CD14-positive monocyte (primary cell): Measurements from ENCODE around the gene HOXB4. TPM values are rescaled to one million over a fixed set of nuclear protein-coding genes. Genes with fewer than 3 reads are reported as not detected.

Experiments
- DNase-seq, 3 donors: peaks; one replicate each; pipeline ENCODE4 v3.0.0-alpha.2; 2011 to 2022
- H2AFZ ChIP-seq: 2 replicates; pipeline ENCODE4 v1.6.0; 2012; ENCODE audit warnings: mild to moderate bottlenecking, low read depth, low read length, inconsistent platforms; ENCODE audit not compliant: insufficient read depth, poor library complexity, severe bottlenecking
- H3K27ac ChIP-seq, 2 donors: 1 replicate in 1 of 2; 2 replicates in 1 of 2; pipeline ENCODE4 v1.5.1; 2012 to 2013; ENCODE audit warnings: low read length in 2 of 2, control low read depth in 1 of 2, inconsistent platforms in 1 of 2, low read depth in 1 of 2, mild to moderate bottlenecking in 1 of 2
- H3K27me3 ChIP-seq, 2 donors: one replicate each; pipeline versions ENCODE4 v1.6.0 to v1.6.1; 2011 to 2013; ENCODE audit warnings: low read length in 2 of 2; ENCODE audit not compliant: control insufficient read depth in 2 of 2, insufficient read depth in 2 of 2
- H3K36me3 ChIP-seq, 2 donors: replicated peaks in 1 of 2; 1 replicate in 1 of 2; 2 replicates in 1 of 2; pipeline versions ENCODE4 v1.5.1 to v1.6.1; 2012 to 2013; ENCODE audit warnings: low read length in 2 of 2, control low read depth in 1 of 2, inconsistent platforms in 1 of 2, mild to moderate bottlenecking in 1 of 2; ENCODE audit not compliant: insufficient read depth in 2 of 2, control insufficient read depth in 1 of 2
- H3K4me1 ChIP-seq, 2 donors: 1 replicate in 1 of 2; 2 replicates in 1 of 2; pipeline versions ENCODE4 v1.5.1 to v1.6.1; 2012 to 2013; ENCODE audit warnings: low read length in 2 of 2, control low read depth in 1 of 2, inconsistent platforms in 1 of 2, mild to moderate bottlenecking in 1 of 2, moderate library complexity in 1 of 2; ENCODE audit not compliant: insufficient read depth in 2 of 2, control insufficient read depth in 1 of 2
- H3K4me2 ChIP-seq: replicated peaks from 2 replicates; pipeline ENCODE3; 2012; ENCODE audit warnings: low read length, moderate library complexity, mild to moderate bottlenecking; ENCODE audit not compliant: poor library complexity, severe bottlenecking; ENCODE audit errors: extremely low read depth
- H3K4me3 ChIP-seq, 3 experiments: fragments of 200-600 bp in 1 of 3; sonication (generic) in 1 of 3; replicated peaks in 1 of 3; 1 replicate in 2 of 3; 2 replicates in 1 of 3; pipeline ENCODE4 v1.5.1; 2011 to 2013; ENCODE audit warnings: low read length in 3 of 3, mild to moderate bottlenecking in 3 of 3, control low read depth in 2 of 3, low read depth in 2 of 3, inconsistent platforms in 1 of 3, moderate library complexity in 1 of 3
- H3K79me2 ChIP-seq: 2 replicates; pipeline ENCODE4 v1.6.0; 2012; ENCODE audit warnings: mild to moderate bottlenecking, control low read depth, inconsistent platforms, low read length, moderate library complexity; ENCODE audit not compliant: insufficient read depth
- H3K9ac ChIP-seq: 2 replicates; pipeline ENCODE4 v1.6.0; 2017; ENCODE audit warnings: low read length, mild to moderate bottlenecking; ENCODE audit not compliant: insufficient read depth, poor library complexity, severe bottlenecking
- H3K9me3 ChIP-seq, 2 donors: replicated peaks in 1 of 2; 1 replicate in 1 of 2; 2 replicates in 1 of 2; pipeline versions ENCODE4 v1.5.1 to v1.6.1; 2012 to 2013; ENCODE audit warnings: low read length in 2 of 2, control low read depth in 1 of 2; ENCODE audit not compliant: control insufficient read depth in 1 of 2, insufficient read depth in 1 of 2
- H4K20me1 ChIP-seq: 2 replicates; pipeline ENCODE4 v1.6.0; 2012; ENCODE audit warnings: mild to moderate bottlenecking, low read length, control low read depth, moderate library complexity; ENCODE audit not compliant: insufficient read depth
- H3K27ac Mint-ChIP-seq, 7 donors: one replicate each; pipeline ENCODE4 v1.8.0; 2020; ENCODE audit warnings: mild to moderate bottlenecking in 7 of 7, mixed read lengths in 7 of 7, moderate library complexity in 6 of 7, inconsistent platforms in 2 of 7
- H3K27me3 Mint-ChIP-seq, 3 donors: one replicate each; pipeline ENCODE4 v1.8.0; 2021 to 2022; ENCODE audit warnings: low read depth in 3 of 3, mild to moderate bottlenecking in 3 of 3, mixed read lengths in 3 of 3, moderate library complexity in 3 of 3, inconsistent platforms in 1 of 3
- H3K36me3 Mint-ChIP-seq, 2 donors: one replicate each; pipeline ENCODE4 v1.8.0; 2020; ENCODE audit warnings: mixed read lengths in 2 of 2, inconsistent platforms in 1 of 2, mild to moderate bottlenecking in 1 of 2
- H3K4me1 Mint-ChIP-seq: one replicate; pipeline ENCODE4 v1.8.0; 2020; ENCODE audit warnings: mild to moderate bottlenecking, mixed read lengths
- H3K4me3 Mint-ChIP-seq, 2 donors: one replicate each; pipeline ENCODE4 v1.8.0; 2020; ENCODE audit warnings: mild to moderate bottlenecking in 2 of 2, mixed read lengths in 2 of 2, moderate library complexity in 1 of 2
- H3K9me3 Mint-ChIP-seq, 7 donors: one replicate each; pipeline ENCODE4 v1.8.0; 2020 to 2022; ENCODE audit warnings: mixed read lengths in 7 of 7, mild to moderate bottlenecking in 6 of 7, moderate library complexity in 6 of 7, inconsistent platforms in 2 of 7
- CTCF ChIP-seq: fragments of 200-600 bp; IDR thresholded peaks from one replicate; pipeline ENCODE4 v1.8.0; 2022; ENCODE audit warnings: antibody characterized with exemption, mild to moderate bottlenecking
- WGBS: methylation state at CpG from one replicate; pipeline ENCODE4 v1.1.5; 2013; ENCODE audit warnings: missing lambda C conversion rate; ENCODE audit not compliant: insufficient coverage; 5-methylcytosine and 5-hydroxymethylcytosine counted together
- intact Hi-C, 2 donors: fragments of 100-400 bp; cut with micrococcal nuclease; formaldehyde crosslinking; loops; one replicate each; pipeline versions ENCODE4 v1.15.0 to v1.15.1; 2023
- polyA plus RNA-seq, 3 donors: library from polyadenylated mRNA; depleted of rRNA in 1 of 3; unstranded in 2 of 3; stranded (reverse) in 1 of 3; fragments of 300-500 nt in 2 of 3; fragments of >200 nt in 1 of 3; fragmentation: Illumina TruSeq in 2 of 3; gene quantifications; 1 replicate in 2 of 3; 2 replicates in 1 of 3; pipeline ENCODE4 v1.2.3, GENCODE V29; 2012 to 2021

HOXB4 gene
- polyA plus RNA-seq, 3 donors = 0.16 TPM; not detected in 2

GRCh38 chr17:48597528-48597777, 19.3 kb upstream of the HOXB4 start:
- H3K4me3 ChIP-seq = peak overlapping the region in 2 of 3 experiments; percentile 21 to 68
- TF ChIP-seq CTCF = no peak
- H3K9me3 ChIP-seq = peaks cover 0 to 48% of the 10 kb centered on the region in 2 donors
- Mint-ChIP-seq H3K36me3 (peaks cover 12 to 18% of the 10 kb centered on the region in 2 donors), H3K4me1 (peaks cover 38% of the 10 kb centered on the region), H3K9me3 (peaks cover 0 to 34% (median 16%) of the 10 kb centered on the region in 7 donors), H3K27me3 (peaks cover 99 to 100% (median 100%) of the 10 kb centered on the region in 3 donors), H3K27ac (no peak overlapping the region), H3K4me3 (peak overlapping the region; percentile 73 to 93)
- H4K20me1 ChIP-seq = no peaks in the 10 kb centered on the region
- 0% methylated on average over 12 of the region's 16 CpGs for WGBS
- H3K27ac ChIP-seq = no peak overlapping the region
- H2AFZ ChIP-seq = peak overlapping the region; percentile 80
- H3K27me3 ChIP-seq = peaks cover 76 to 100% of the 10 kb centered on the region in 2 donors
- no peaks in the 10 kb centered on the region for H3K79me2 ChIP-seq
- peak overlapping the region; percentile 19 for H3K9ac ChIP-seq
- no peaks in the 10 kb centered on the region for H3K36me3 ChIP-seq
- no peak for DNase-seq
- intact Hi-C loops = loop anchor here in 1 of 2 donors (2.0 kb wide), 1 partner anchor 17 kb away; the partner anchor contains the start of gene HOXB8
- peak overlapping the region; percentile 77 for H3K4me2 ChIP-seq
- H3K4me1 ChIP-seq = peaks cover 27 to 30% of the 10 kb centered on the region in 2 donors

DNA sequence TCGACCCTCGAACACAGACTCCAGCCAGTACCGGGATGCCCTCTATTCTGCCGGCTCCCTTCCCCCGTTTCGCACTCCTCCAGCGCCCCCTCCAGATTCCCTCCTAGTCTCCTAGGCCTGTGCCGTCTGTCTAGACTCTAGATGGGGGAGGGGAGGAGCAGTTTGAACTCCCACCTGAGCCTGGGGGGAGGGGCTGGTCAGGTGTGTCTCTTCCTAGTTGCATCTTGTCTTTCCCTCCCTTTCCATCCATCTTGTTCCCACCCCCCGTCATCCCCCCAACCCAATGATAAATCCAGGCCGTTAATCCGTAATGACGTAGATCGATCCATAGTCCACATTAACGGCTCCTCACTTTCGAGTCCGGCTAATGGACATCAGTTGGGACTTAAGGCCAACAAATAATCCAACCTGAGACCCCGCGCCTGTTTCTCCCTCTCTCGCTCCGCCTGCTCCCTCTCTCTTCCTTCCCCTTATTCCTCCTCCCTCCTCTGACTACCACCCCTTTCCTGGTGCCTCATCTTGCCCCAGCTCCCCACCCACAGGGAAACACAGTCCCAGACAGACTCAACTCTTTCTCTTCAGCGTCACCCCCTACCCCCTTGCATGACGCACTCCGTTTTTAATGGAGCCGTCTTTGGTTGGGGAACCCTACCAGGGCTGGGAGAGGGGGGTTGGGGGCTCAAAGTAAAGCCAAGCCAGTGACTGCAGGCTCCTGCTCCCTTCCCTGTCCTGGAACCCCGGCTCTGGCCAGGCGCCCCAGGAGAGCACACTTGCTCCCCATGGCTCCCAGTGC, 18.8 kb upstream of the HOXB4 start:
- H3K9me3 Mint-ChIP-seq = peaks cover 0 to 32% (median 16%) of the 10 kb centered on the region in 7 donors
- H2AFZ ChIP-seq = peak overlapping the region; percentile 80
- H3K27ac ChIP-seq = no peak overlapping the region
- H4K20me1 ChIP-seq = no peaks in the 10 kb centered on the region
- peaks cover 0 to 47% of the 10 kb centered on the region in 2 donors for H3K9me3 ChIP-seq
- no peak for TF ChIP-seq CTCF
- no peaks in the 10 kb centered on the region for H3K79me2 ChIP-seq
- H3K4me2 ChIP-seq = peak overlapping the region; percentile 77
- H3K36me3 ChIP-seq = no peaks in the 10 kb centered on the region
- H3K36me3 Mint-ChIP-seq = peaks cover 12 to 18% of the 10 kb centered on the region in 2 donors
- H3K4me3 Mint-ChIP-seq = peak overlapping the region; percentile 24 to 93
- H3K27ac Mint-ChIP-seq = peak overlapping the region in 1 of 7 donors; percentile 42
- peaks cover 27 to 30% of the 10 kb centered on the region in 2 donors for H3K4me1 ChIP-seq
- H3K27me3 ChIP-seq = peaks cover 79 to 100% of the 10 kb centered on the region in 2 donors
- DNase-seq = peak in 1 of 3 donors; percentile 18
- no peak overlapping the region for H3K9ac ChIP-seq
- peaks cover 37% of the 10 kb centered on the region for H3K4me1 Mint-ChIP-seq
- peak overlapping the region in 2 of 3 experiments; percentile 21 to 68 for H3K4me3 ChIP-seq
- intact Hi-C loops = loop anchor here in 1 of 2 donors (2.0 kb wide), 1 partner anchor 18 kb away; the partner anchor contains the start of gene HOXB8
- WGBS = 2% methylated on average over 14 of the region's 26 CpGs
- peaks cover 99 to 100% (median 100%) of the 10 kb centered on the region in 3 donors for H3K27me3 Mint-ChIP-seq
